ENCODE data around the gene KATNBL1.

DNA sequence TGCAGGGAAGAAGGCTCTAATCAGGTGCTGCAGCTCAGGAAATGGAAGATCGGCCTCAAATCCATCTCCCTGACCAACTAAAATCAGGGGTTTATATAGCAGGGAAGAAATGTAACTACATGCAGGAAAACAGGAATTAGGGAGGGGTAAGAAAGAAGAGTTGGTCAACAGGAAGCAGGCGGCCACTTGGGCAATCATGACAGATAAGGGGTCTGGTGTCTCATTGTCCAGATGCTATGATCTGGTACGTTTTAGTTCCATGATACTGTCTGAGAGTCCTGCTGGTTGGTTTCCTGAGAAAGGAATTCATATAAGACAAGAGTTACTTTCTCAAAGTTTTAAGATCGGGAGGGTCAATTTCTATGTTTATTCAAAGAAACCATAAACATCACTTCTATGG is 24.2 kb downstream of the KATNBL1 start:
- TF ChIP-seq, protein P1, sequence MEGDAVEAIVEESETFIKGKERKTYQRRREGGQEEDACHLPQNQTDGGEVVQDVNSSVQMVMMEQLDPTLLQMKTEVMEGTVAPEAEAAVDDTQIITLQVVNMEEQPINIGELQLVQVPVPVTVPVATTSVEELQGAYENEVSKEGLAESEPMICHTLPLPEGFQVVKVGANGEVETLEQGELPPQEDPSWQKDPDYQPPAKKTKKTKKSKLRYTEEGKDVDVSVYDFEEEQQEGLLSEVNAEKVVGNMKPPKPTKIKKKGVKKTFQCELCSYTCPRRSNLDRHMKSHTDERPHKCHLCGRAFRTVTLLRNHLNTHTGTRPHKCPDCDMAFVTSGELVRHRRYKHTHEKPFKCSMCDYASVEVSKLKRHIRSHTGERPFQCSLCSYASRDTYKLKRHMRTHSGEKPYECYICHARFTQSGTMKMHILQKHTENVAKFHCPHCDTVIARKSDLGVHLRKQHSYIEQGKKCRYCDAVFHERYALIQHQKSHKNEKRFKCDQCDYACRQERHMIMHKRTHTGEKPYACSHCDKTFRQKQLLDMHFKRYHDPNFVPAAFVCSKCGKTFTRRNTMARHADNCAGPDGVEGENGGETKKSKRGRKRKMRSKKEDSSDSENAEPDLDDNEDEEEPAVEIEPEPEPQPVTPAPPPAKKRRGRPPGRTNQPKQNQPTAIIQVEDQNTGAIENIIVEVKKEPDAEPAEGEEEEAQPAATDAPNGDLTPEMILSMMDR (IDR thresholded peaks at IDR 0.05; ENCODE audit: borderline replicate concordance, extremely low read depth, low read length, poor library complexity, severe bottlenecking), result no peak
- TF ChIP-seq EZH2 (IDR thresholded peaks at IDR 0.05; ENCODE audit: borderline replicate concordance, low read depth, low read length, severe bottlenecking), result no peak
